ENCODE measurements around the gene ZNF25.
A peak's percentile ranks its signal among the peaks of the same experiment; 100 is the strongest.
"Not testable (repeated sequence)": the region's sequence is repeated elsewhere in the genome, so short reads cannot be mapped to it uniquely, and the experiment has no call there.

The ZNF25 gene

GRCh38 chr10:37976091-37976879 is at the start of gene ZNF25:
Gene ZNF25 (minus strand): TSS chr10:37976647. CDS start chr10:37971722, 4,925 bp downstream.
- peak; percentile 97 for DNase-seq

GRCh38 chr10:38025283-38025682 is 48.8 kb upstream of the ZNF25 start:
- no peak for DNase-seq

- DNase-seq, result not testable (repeated sequence)
Measured at GRCh38 chr10:38019124-38019523, 42.7 kb upstream of the ZNF25 start.

- DNase-seq, result no peak
Measured at GRCh38 chr10:38016354-38016753, 39.9 kb upstream of the ZNF25 start.

GRCh38 chr10:38010119-38010903 is 33.9 kb upstream of the ZNF25 start, which contains the start of gene ZNF33A:
Gene ZNF33A (plus strand): TSS chr10:38010675. CDS start chr10:38012342, 1,667 bp downstream.
- DNase-seq, result peak; percentile 92

- no peak for DNase-seq
Measured at GRCh38 chr10:38007991-38008390, 31.5 kb upstream of the ZNF25 start.

- DNase-seq, result no peak
Measured at GRCh38 chr10:38007551-38007950, 31.1 kb upstream of the ZNF25 start.

- no peak for DNase-seq
Measured at GRCh38 chr10:38003588-38003987, 27.1 kb upstream of the ZNF25 start.

- no peak for DNase-seq
Measured at GRCh38 chr10:38003026-38003425, 26.6 kb upstream of the ZNF25 start.

- not testable (repeated sequence) for DNase-seq
Measured at GRCh38 chr10:38000474-38000873, 24.0 kb upstream of the ZNF25 start.

GRCh38 chr10:37998920-37999319 is 22.5 kb upstream of the ZNF25 start:
- not testable (repeated sequence) for DNase-seq

- DNase-seq, result no peak
Measured at GRCh38 chr10:37992083-37992482, 15.6 kb upstream of the ZNF25 start.

- DNase-seq, result no peak
Measured at GRCh38 chr10:37991655-37992054, 15.2 kb upstream of the ZNF25 start.

GRCh38 chr10:37976880-37977203 is 395 bp upstream of the ZNF25 start:
- no peak for DNase-seq

GRCh38 chr10:37975401-37975991 is 951 bp downstream of the ZNF25 start:
- no peak for DNase-seq

- no peak for DNase-seq
Measured at GRCh38 chr10:37972396-37972795, 4.1 kb downstream of the ZNF25 start.

GRCh38 chr10:37965006-37965405 is 11.4 kb downstream of the ZNF25 start:
- no peak for DNase-seq

GRCh38 chr10:37960591-37961137 is 15.8 kb downstream of the ZNF25 start:
- no peak for DNase-seq

- DNase-seq, result no peak
Measured at GRCh38 chr10:37957841-37958240, 18.6 kb downstream of the ZNF25 start.

- DNase-seq, result no peak
Measured at GRCh38 chr10:37952926-37953325, 23.5 kb downstream of the ZNF25 start.

GRCh38 chr10:37952043-37952755 is 24.2 kb downstream of the ZNF25 start:
- DNase-seq, result no peak

- no peak for DNase-seq
Measured at GRCh38 chr10:37948210-37948609, 28.2 kb downstream of the ZNF25 start.

- no peak for DNase-seq
Measured at GRCh38 chr10:37947526-37947925, 28.9 kb downstream of the ZNF25 start.

Measured in stimulated activated CD8-positive, alpha-beta memory T cell treated with anti-CD3 and anti-CD28 coated beads, Interleukin-4, amount 100 ng/mL, for 48 hours (primary cell).